Lower lobe of right lung (tissue), 2 donors: Measurements from ENCODE around the gene MPP7. TPM values are rescaled to one million over a fixed set of nuclear protein-coding genes. Genes with fewer than 3 reads are reported as not detected.
A peak's percentile ranks its signal among the peaks of the same experiment; 100 is the strongest.

Source experiments
- ATAC-seq, 2 donors: fragments of 200-7000 bp; cut with Tn5 transposase; one replicate each; pipeline ENCODE4 v1.9.1; 2020 to 2022; ENCODE audit warnings: mild to moderate bottlenecking in 2 of 2, moderate library complexity in 2 of 2
- DNase-seq: peaks from one replicate; pipeline ENCODE4 v3.0.0-alpha.2; 2020
- H3K27ac ChIP-seq: fragments of 200-600 bp; one replicate; pipeline ENCODE4 v1.8.0; 2022
- H3K27me3 ChIP-seq: fragments of 200-600 bp; one replicate; pipeline ENCODE4 v1.8.0; 2022; ENCODE audit warnings: low read depth
- H3K36me3 ChIP-seq: fragments of 200-600 bp; one replicate; pipeline ENCODE4 v1.8.0; 2022; ENCODE audit warnings: mild to moderate bottlenecking
- H3K4me1 ChIP-seq: fragments of 200-600 bp; one replicate; pipeline ENCODE4 v1.8.0; 2022
- H3K4me3 ChIP-seq: fragments of 200-600 bp; one replicate; pipeline ENCODE4 v1.8.0; 2022; ENCODE audit warnings: mild to moderate bottlenecking
- H3K9me3 ChIP-seq: fragments of 200-600 bp; one replicate; pipeline ENCODE4 v1.8.0; 2022
- intact Hi-C: fragments of 100-400 bp; cut with DNase I; formaldehyde crosslinking; loops from one replicate; pipeline ENCODE4 v1.11.0; 2022
- total RNA-seq: library from RNA; stranded (reverse); fragmentation: NEBNext Ultra II Directional; extraction: Animal tissue kit (Norgen Biotek cat#: 25700); gene quantifications from one replicate; pipeline ENCODE4 v1.2.1, GENCODE V29; 2021
- TF ChIP-seq, protein P1 (sequence below): fragments of 200-600 bp; IDR thresholded peaks from one replicate; pipeline ENCODE4 v1.8.0; 2022; ENCODE audit warnings: antibody characterized with exemption, mild to moderate bottlenecking
- donor health status: DM: no; HTN: yes; CAD: no; lungs with severe emphysema.

MPP7 gene
- total RNA-seq, 1 donor from 2014 or later, result 33.9 TPM

DNA sequence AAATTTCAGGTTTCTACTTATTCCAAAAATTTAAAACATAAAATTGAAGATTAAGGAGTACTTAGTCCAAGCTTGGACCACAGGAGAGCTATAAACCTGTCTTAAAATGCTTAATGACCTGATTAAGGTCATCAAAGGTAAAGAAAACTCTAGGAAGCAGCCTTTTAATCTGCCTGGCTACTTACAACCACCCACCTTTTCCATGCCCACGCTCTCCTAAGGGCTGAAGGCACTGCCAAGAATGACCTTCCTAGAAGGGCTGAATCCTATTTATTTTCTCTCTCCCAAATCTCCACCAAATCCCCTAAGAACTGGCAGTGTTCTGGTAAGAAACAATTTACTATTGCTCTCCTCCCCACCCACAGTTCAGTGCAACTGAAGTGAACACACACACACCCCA is 6.8 kb downstream of the MPP7 start:
- peaks cover 19% of the 10 kb centered on the region for H3K4me1 ChIP-seq
- no peak overlapping the region for H3K4me3 ChIP-seq
- H3K9me3 ChIP-seq, result no peaks in the 10 kb centered on the region
- TF ChIP-seq, protein P1, sequence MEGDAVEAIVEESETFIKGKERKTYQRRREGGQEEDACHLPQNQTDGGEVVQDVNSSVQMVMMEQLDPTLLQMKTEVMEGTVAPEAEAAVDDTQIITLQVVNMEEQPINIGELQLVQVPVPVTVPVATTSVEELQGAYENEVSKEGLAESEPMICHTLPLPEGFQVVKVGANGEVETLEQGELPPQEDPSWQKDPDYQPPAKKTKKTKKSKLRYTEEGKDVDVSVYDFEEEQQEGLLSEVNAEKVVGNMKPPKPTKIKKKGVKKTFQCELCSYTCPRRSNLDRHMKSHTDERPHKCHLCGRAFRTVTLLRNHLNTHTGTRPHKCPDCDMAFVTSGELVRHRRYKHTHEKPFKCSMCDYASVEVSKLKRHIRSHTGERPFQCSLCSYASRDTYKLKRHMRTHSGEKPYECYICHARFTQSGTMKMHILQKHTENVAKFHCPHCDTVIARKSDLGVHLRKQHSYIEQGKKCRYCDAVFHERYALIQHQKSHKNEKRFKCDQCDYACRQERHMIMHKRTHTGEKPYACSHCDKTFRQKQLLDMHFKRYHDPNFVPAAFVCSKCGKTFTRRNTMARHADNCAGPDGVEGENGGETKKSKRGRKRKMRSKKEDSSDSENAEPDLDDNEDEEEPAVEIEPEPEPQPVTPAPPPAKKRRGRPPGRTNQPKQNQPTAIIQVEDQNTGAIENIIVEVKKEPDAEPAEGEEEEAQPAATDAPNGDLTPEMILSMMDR, result no peak
- ATAC-seq (peak in 1 of 2 donors; percentile 34), DNase-seq (no peak)
- H3K27me3 ChIP-seq, result no peaks in the 10 kb centered on the region
- peak overlapping the region; percentile 22 for H3K27ac ChIP-seq
- intact Hi-C loops, result no loop called here
- no peaks in the 10 kb centered on the region for H3K36me3 ChIP-seq

DNA sequence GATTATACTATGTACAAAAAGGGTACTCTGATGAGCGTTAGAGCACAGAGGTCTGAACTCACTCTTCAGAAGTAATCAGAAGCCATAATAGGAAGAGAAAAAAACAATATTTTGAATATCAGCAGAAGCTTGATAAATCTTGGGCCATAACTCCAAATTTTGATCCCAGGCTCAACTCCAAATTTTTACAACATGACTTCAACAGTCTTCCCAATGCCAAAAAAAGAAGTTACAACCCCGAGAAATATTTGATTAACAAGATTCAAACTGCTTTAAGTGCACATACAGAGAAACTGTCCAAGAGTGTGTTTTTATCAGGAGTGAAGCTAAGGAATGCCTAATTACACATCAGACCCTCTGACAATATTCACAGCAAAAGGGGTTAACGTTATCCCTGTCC is 7.5 kb downstream of the MPP7 start:
- intact Hi-C loops, result no loop called here
- DNase-seq, result no peak
- Histone ChIP-seq H3K36me3 (no peaks in the 10 kb centered on the region), H3K27me3 (no peaks in the 10 kb centered on the region), H3K4me3 (no peak overlapping the region), H3K27ac (peak overlapping the region; percentile 22), H3K4me1 (peaks cover 19% of the 10 kb centered on the region), H3K9me3 (no peaks in the 10 kb centered on the region)
- TF ChIP-seq, protein P1, result no peak
- peak in 1 of 2 donors; percentile 15 for ATAC-seq

DNA sequence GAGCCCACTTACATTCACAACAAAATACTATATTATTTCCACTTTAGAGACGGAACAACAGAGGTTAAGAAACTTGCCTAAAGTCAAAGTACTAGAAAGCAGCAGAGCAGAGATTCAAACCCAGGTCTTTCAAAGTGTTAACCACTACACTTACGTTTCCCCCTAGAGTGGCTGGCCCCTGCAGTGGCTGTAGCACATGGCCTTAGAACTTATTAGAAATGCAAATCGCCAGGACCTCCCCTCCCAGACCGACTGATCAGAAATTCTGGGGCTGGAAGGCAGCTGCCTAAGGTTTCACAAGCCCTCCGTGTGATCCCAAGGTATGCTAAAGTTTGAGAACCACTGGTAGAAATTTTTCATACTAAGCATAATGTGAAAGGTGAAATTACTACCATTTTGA is 8.1 kb downstream of the MPP7 start:
- DNase-seq, result no peak
- ATAC-seq, result no peak
- H3K4me3 ChIP-seq, result no peak overlapping the region
- peak overlapping the region; percentile 22 for H3K27ac ChIP-seq
- H3K4me1 ChIP-seq, result peaks cover 19% of the 10 kb centered on the region
- TF ChIP-seq, protein P1, result no peak
- intact Hi-C loops, result no loop called here
- no peaks in the 10 kb centered on the region for H3K27me3 ChIP-seq
- no peaks in the 10 kb centered on the region for H3K36me3 ChIP-seq
- H3K9me3 ChIP-seq, result no peaks in the 10 kb centered on the region

DNA sequence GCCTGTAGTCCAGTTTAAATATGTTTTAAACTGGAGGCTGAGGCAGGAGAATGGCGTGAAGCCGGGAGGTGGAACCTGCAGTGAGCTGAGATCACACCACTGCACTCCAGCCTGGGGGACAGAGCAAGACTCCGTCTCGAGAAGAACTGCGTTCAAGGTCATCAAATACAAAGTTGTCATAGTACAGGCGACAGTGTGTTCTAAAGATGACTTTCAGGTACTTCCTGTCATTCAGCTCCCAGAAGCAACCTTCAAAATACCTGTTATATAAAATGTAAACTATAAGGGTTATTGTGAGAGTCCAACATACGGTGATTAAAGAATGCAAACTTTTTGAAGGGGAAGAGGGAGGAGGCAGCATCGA is 8.7 kb downstream of the MPP7 start:
- intact Hi-C loops, result no loop called here
- Histone ChIP-seq H3K27me3 (no peaks in the 10 kb centered on the region), H3K27ac (no peak overlapping the region), H3K36me3 (no peaks in the 10 kb centered on the region), H3K4me3 (no peak overlapping the region), H3K4me1 (peaks cover 19% of the 10 kb centered on the region), H3K9me3 (no peaks in the 10 kb centered on the region)
- no peak for DNase-seq
- TF ChIP-seq, protein P1, result no peak
- no peak for ATAC-seq

DNA sequence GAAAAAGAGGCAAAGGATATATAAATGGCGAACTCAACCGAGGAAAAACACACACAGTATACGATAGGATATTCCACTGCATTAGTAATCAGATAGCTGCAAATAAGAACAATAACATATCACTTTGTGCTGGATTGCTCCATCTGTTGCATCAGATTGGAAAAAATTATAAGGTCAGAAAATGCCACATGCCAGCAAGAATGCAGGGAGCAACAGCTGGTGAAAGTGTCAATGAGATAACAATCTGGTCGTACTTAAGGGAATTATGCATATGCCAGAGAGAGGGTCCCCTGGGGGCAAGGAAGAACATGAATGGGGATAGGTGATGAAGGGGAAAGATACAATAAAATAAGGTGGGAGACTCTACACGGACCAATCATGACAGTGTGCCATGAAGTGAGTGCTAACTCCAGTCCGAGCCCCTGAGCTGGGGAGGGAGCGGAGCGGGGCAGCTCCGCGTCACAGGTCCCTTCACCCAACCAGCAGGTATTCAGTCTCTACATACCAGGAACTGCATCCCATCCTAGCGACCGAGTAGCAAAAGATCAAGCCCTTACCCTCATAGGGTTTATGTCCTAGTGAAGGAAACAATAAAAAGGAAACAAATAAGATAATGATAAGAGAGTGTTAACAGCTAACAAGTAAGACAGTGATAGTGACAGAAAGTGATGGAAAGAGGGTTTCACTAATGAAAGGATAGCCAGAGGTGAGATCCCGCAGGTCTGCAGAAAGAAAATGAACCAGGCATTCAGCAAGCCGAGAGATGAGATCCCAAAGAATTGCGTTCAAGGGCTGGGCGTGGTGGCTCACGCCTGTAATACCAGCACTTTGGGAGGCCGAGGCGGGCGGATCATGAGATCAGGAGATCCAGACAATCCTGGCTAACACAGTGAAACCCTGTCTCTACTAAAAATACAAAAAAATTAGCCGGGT is 9.4 kb downstream of the MPP7 start:
- no peaks in the 10 kb centered on the region for H3K27me3 ChIP-seq
- H3K36me3 ChIP-seq, result no peaks in the 10 kb centered on the region
- no peak overlapping the region for H3K27ac ChIP-seq
- H3K4me1 ChIP-seq, result peaks cover 19% of the 10 kb centered on the region
- no peak for ATAC-seq
- H3K4me3 ChIP-seq, result no peak overlapping the region
- no peaks in the 10 kb centered on the region for H3K9me3 ChIP-seq
- TF ChIP-seq, protein P1, result no peak
- intact Hi-C loops, result no loop called here
- no peak for DNase-seq
